GM12874 (cell line): ENCODE measurements around the gene GPR137B.

Experiments used
- CTCF ChIP-seq: IDR thresholded peaks from 2 replicates; pipeline ENCODE4 v1.5.1; 2011; ENCODE audit warnings: low read depth, mild to moderate bottlenecking, control low read depth, low read length, moderate library complexity; ENCODE audit not compliant: insufficient read depth

The GPR137B gene

DNA sequence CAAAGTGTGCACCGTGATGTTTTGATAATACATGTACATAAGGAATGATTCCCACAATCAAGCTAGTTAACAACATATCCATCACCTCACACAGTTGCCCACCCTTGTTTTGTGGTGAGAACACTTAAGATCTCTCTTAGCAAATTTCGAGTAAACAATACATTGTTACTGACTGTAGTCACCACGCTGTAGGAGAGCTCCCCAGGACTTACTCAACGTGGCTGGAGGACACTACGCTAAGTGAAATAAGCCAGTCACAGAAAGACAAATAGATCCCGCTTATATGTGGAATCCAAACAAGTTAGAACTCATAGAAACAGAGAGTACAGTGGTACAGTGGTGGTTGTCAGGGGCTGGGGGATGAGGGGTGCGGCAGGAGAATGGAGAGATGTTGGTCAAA lies 24.8 kb downstream of the GPR137B start:
- TF ChIP-seq CTCF, result no peak

DNA sequence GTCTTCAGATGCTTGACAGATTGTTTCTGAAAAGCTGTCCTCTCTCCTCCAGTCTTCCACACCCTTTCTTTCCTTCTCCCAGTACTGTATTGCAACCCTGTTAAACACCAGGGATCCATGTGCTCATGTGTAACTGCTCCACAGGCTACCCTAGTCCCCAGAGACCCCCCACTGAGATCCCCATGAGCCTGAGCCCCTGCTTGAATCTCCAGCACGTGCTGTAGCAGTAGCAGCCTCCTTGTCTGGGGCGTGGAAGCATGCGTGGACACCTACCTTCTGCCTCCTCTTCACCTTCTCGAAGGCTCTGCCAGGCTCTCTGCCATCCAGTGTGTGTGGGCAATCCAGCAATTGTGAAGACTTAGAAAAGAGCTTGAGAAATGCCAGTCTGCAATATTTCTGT lies 25.2 kb downstream of the GPR137B start:
- TF ChIP-seq CTCF, result no peak

GRCh38 chr1:236168716-236169429 lies 26.5 kb downstream of the GPR137B start:
- TF ChIP-seq CTCF, result peak; percentile 43

DNA sequence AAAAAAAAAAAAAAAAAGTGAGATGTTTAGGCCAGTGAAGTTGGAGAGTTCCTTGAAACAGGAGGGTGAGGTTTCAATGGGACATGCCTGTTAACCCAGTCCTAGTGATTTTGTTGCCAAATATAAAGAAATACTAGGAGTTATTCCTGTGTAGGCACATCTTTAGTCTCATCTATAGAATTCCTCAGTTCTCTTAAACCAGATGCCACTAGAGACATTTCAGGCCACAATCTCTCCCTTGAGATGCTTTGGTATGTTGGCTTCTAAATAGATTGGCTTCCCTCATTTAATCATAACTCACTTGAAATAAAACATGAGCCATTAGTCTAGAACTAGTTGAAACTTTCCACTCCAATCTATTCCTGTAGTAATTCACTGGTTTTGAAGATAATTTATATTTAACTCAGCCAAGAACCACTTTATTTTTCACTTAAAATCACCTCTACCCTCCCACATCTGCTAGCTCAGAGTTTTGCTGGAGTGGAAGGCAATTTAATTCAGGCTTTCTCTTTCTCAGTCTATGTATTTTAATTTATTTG lies 29.8 kb downstream of the GPR137B start:
- TF ChIP-seq CTCF, result no peak

DNA sequence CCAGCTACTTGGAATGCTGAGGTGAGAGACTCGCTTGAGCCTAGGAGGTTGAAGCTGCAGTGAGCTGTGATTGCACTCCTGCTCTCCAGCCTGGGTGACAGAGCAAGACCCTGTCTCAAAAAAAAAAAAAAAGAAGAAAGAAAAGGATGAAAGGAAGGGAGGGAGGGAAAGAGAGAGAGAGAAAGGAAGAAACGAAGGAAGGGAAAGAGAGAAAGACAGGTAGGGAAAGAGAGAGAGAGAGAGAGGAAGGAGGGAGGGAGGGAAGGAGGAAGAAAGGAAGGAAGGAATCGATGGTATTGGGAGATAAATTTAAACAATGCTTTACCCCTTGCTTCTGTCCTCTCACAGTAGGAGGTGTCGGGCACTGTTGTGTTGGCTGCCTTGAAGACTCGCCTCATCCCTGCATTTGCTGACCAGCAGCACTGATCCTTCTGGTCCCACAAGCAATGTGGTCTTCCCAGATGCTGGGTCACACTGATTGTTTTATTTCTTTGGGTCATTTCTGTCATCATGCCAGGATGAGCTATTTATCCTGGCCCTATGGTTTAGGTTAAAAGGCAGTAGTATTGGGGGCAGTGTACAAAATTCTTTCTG lies 30.9 kb downstream of the GPR137B start:
- no peak for TF ChIP-seq CTCF

- no peak for TF ChIP-seq CTCF
Observed at GRCh38 chr1:236175642-236176336, 33.5 kb downstream of the GPR137B start.
